KOPT-K1 (cell line): ENCODE results near the gene CEMP1.
A peak's percentile ranks its signal among the peaks of the same experiment; 100 is the strongest.
"Not testable (repeated sequence)": the region's sequence is repeated elsewhere in the genome, so short reads cannot be mapped to it uniquely, and the experiment has no call there.

Experiments
- H3K27ac ChIP-seq: fragments of 200-600 bp; sonication (generic); 2 replicates; pipeline ENCODE4 v1.5.1; 2016; ENCODE audit warnings: antibody characterized with exemption, mild to moderate bottlenecking, low read depth, low read length; ENCODE audit not compliant: poor library complexity, severe bottlenecking
- H3K36me3 ChIP-seq: fragments of 200-600 bp; sonication (generic); 2 replicates; pipeline ENCODE4 v1.5.1; 2017; ENCODE audit warnings: antibody characterized with exemption, mild to moderate bottlenecking, low read length, moderate library complexity; ENCODE audit not compliant: insufficient read depth
- H3K9me3 ChIP-seq: fragments of 200-600 bp; sonication (generic); 2 replicates; pipeline ENCODE4 v1.5.1; 2017; ENCODE audit warnings: antibody characterized with exemption, low read length, mild to moderate bottlenecking; ENCODE audit not compliant: insufficient read depth, poor library complexity, severe bottlenecking

Gene CEMP1

DNA sequence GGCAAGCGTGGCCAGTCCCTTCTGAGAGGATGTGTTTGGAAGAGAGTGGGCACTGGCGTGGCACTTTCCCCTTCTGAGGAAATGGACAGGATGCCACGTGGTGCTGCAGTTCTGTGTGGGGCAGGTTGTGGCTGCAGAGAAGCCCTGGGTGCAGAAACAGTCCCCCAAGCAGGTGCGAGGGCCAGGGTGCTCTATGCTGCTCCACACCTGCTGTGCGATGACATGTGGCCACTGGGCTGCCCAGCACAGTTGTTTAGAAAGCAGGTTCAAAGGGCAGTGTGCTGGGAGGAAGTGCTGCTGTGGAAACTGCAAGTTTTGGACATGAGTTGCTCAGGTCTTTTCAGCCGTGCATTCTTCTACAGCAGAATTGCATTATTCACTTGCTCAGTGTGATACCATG lies 10.2 kb upstream of the CEMP1 start:
- H3K36me3 ChIP-seq, H3K27ac ChIP-seq, H3K9me3 ChIP-seq: not testable (repeated sequence)

DNA sequence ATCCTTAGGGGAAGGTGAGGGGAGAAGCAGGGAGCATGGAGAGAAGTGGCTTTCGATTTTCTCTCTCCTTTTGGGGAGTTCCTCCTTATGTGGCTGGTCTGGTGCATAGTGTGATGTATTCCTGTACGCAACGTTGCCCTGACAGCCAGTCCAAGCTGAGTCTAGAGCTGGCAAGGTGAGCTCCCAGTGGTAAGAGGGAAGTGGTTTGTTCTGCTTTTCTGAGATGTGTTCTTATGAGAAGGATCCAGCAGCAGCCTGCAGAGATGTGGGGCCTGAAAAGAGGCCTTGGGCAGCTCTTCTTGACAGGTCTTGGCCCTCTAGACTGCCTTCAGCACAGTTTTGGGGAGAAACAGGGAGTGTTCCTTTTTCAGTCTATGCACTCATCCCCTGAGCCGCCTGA lies 9.7 kb upstream of the CEMP1 start:
- H3K36me3 ChIP-seq, H3K27ac ChIP-seq, H3K9me3 ChIP-seq: not testable (repeated sequence)

DNA sequence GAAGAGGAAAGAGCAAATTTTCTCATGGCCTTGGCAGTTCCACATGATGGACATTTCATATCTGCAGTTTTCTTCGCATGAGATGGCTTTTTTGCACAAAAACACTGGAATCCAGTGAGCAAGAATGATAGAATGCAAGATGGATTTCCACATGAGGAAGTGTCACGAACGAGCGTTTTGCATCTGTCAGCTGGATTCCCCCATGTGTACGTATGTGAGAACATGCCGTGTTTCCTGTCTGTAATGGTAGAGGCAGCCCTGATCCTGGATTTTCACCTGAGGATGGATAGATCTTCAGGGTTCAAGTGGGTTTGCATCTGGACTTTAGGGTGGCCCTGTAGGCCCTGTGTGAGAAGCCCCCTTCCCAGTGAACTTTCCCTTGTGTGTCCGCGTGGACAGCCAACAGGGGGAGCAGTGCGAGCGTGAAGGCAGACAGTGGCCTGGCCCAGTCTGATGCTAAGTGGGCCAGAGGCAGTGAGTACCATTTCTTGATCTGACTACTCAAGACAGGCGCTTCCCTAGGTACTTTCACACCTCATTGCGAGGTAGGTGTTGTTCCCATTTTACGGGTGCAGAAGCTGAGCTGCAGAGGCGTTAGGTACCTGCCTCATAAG lies 8.7 kb upstream of the CEMP1 start:
- not testable (repeated sequence) for H3K9me3 ChIP-seq, H3K27ac ChIP-seq, H3K36me3 ChIP-seq

DNA sequence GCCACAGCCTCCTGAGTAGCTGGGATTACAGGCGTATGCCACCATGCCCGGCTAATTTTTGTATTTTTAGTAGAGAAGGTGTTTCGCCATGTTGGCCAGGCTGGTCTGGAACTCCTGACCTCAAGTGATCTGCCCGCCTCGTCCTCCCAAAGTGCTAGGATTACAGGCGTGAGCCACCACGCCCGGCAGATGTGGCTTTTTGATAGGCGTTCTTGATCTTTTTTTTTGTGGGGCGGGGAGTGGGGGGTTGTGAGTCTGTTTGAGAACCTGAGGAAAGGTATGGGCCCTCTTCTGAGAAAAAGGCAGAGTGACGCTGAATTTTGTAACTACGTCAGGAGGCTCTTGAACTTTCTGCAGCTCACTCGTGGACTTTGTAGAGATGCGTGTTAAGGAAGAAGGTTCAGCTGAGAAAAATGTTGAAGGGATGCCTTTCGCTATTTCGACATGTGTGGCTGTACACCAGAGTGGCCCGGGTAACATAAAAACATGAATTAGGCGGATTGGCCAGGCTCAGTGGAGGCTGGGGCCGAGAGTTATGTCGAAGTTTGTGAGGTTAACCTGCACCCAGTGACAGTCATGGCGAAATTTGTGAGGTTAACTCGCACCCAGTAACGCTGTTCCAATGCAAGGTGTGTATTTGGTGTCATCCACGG lies 8.1 kb upstream of the CEMP1 start:
- not testable (repeated sequence) for H3K9me3 ChIP-seq, H3K27ac ChIP-seq, H3K36me3 ChIP-seq

DNA sequence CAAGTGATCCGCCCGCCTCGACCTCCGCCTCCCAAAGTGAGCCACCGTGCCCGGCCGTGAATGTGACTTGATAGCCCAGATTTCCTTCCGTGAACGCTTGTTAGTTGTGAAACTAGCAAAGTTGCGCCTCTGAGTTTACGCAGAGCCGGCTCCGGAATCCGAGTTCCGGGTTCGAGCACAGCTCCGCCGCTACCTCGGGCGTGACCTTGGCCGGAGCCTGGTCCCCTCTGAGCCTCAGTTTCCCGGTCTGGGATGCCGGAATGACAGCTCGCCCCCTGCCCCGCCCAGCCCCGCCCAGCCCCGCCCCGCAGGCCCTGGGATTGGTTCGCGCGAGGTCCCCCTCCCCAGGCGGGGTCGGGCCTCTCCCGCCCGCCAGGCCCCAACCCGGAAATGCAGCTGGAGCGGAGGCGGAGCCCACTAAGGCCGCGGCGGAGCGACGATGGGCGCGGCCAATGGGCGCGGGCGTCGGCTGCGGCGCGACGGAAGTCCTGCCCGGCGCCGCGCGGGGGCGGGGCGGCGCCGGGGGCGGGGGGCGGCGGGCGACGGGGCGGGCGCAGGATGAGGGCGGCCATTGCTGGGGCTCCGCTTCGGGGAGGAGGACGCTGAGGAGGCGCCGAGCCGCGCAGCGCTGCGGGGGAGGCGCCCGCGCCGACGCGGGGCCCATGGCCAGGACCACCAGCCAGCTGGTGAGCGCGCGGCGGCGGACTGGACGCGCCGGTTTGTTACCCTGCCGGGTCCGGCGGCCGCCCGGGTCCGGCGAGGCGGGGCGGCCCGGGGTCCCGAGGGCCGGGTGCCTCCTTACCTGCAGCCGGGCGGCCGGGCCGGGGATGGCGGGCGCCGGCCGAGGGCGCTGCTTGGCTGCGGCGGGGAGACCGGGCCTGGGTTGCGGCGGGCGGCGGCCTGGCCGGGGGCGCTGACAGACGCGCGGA lies 6.5 kb upstream of the CEMP1 start, which contains the start of gene PDPK1:
TSS of gene PDPK1 (plus strand) at position 571 of the 929 bp plus-strand sequence. CDS start at position 663, 92 bp downstream.
- Histone ChIP-seq H3K9me3 (no peaks in the 10 kb centered on the region), H3K27ac (peak within 1 kb of the TSS; percentile 53), H3K36me3 (no peaks in the 10 kb centered on the region)

DNA sequence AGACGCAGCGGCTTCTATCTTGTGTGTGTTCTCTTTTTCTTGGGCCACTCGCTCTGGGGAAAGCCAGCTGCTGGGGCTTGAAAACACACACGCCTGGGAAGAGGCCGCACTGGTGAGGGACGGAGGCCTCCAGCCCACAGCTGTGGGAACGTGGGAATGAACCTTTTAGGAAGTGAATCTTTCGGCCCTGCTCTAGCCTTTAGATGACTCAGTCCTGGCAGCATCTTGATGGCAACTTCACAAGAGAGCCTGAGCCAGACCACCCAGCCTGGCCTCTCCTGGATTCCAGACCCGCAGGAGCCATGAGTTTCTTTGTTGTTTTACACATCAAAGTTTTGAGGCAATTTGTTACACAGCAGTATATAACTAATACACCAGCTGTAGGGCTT lies 4.4 kb upstream of the CEMP1 start:
- no peaks in the 10 kb centered on the region for H3K36me3 ChIP-seq
- no peaks in the 10 kb centered on the region for H3K9me3 ChIP-seq
- H3K27ac ChIP-seq, result no peak overlapping the region

DNA sequence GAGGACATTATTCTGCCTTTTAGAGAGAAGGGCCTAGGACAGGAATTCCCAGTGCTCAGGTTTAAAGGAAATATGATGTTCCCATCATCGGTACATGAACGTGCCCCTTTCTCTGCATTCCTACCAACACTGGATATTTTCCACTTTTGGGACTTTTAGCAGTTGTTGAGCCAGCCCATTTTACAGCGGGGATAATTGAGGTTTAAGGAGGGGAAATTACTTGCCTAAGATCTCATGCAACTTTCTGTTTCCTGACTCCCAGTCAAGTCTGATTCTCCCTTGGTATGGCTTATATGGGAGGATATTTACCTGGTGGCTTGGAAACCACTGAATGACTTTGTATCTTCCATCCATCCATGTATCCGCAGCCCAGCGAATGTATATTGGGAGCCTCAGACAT lies 3.1 kb upstream of the CEMP1 start:
- H3K9me3 ChIP-seq, H3K36me3 ChIP-seq, H3K27ac ChIP-seq: not testable (repeated sequence)

DNA sequence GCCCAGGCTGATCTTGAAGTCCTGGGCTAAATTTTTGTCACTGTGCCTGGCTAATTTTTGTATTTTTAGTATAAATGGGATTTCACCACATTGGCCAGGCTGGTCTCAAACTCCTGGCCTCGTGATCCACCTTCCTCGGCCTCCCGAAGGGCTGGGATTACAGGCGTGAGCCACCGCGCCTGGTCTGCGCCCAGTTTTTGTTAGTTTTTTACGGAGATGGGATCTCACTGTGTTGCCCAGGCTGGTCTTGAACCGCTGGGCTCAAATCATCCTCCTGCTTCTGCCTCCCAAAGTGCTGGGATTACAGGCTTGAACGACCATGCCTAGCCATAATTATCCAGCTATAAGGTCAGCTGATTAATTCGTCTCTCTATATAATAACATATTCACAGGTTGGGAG lies 2.7 kb upstream of the CEMP1 start:
- no peak overlapping the region for H3K27ac ChIP-seq
- no peaks in the 10 kb centered on the region for H3K9me3 ChIP-seq
- peaks cover 10% of the 10 kb centered on the region for H3K36me3 ChIP-seq

DNA sequence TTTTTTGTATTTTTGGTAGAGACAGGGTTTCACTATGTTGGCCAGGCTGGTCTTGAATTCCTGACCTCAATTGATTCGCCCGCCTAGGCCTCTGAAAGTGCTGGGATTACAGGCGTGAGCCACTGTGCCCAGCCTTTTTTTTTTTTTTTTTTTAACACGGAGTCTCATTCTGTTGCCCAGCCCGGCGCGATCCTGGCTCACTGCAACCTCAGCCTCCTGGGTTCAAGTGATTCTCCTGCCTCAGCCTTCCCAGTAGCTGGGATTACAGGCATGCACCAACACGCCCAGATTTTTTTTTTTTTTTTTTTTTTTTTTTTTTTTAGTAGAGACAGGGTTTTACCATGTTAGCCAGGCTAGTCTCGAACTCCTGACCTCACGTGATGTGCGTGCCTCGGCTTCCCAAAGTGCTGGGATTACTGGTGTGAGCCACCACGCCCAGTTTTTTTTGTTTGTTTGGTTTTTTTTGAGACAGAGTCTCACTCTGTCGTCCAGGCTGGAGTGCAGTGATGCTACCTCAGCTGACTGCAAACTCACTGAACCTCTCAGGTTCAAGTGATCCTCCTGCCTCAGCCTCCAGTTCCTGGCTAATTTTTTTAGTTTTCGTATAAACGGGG lies 2.0 kb upstream of the CEMP1 start:
- peaks cover 16% of the 10 kb centered on the region for H3K36me3 ChIP-seq
- H3K27ac ChIP-seq, H3K9me3 ChIP-seq: not testable (repeated sequence)

DNA sequence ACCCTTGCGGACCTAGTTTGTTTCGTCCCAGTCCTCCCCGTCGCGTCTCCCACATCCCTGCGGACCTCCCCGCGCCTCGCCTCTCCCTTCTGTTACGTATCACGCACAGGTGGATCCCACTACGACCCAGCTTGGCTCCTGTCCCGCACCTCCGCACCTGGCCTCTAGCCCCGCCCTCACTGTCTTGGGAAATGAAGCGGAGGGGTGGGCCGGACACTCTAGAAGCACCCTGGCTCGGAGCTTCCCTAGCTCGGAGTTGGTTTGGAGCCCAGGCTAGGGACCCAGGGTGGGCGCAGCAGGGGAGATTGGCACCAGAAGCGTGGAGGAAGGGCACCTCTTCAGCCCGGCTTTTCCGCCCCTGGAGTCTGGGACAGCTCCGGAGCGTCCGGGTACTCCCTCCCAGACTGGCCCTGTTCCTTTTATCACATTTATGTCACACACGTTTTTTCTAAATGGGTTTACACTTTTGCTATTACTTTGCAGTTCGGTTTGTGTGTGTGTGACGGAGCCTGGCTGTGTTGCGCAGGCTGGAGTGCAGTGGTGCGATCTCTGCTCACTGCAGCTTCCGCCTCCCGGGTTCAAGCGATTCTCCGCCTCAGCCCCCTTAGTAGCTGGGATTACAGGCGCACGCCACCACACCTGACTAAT lies 1.4 kb upstream of the CEMP1 start:
- H3K27ac ChIP-seq, result peak overlapping the region; percentile 32
- peaks cover 23% of the 10 kb centered on the region for H3K36me3 ChIP-seq
- H3K9me3 ChIP-seq, result no peaks in the 10 kb centered on the region

DNA sequence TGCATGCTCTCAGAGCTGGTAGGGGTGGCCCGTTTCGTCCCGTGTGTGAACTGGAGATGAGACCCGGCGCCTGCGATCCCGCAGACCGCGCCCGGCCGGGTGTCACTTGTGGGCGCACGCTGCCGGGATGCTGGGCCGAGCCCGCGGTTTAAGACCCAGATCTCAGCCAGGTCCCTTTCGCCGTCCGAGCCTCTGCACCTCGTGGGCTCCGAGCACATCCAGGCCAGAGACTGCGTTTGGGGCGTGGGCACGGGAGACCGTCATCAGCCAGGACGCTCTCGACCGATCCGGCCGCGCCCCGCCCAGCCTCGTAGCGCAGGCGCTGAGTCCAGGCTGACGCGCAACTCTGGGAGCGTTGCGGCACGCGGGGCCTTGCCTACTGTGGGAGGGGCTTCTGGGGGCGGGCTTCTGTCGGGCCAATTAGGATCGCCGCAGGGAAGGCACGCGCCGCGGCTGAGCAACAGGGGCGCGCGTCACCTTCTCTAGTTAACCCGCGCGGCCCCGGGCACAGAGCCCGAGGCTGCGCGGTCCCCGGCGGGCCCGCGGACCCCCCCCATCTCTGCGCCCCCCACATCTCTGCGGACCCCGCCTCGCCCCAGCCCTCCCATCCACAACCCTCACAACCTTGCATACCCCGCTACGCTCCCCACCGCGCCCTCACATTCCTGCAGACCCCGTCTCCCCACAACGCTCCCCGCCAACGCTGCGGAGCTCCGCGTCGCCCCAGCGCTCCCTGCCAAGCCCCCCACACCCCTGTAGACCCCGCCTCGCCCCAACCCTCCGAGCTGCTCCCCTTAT lies 687 bp upstream of the CEMP1 start:
- H3K9me3 ChIP-seq, result no peaks in the 10 kb centered on the region
- peak overlapping the region; percentile 32 for H3K27ac ChIP-seq

DNA sequence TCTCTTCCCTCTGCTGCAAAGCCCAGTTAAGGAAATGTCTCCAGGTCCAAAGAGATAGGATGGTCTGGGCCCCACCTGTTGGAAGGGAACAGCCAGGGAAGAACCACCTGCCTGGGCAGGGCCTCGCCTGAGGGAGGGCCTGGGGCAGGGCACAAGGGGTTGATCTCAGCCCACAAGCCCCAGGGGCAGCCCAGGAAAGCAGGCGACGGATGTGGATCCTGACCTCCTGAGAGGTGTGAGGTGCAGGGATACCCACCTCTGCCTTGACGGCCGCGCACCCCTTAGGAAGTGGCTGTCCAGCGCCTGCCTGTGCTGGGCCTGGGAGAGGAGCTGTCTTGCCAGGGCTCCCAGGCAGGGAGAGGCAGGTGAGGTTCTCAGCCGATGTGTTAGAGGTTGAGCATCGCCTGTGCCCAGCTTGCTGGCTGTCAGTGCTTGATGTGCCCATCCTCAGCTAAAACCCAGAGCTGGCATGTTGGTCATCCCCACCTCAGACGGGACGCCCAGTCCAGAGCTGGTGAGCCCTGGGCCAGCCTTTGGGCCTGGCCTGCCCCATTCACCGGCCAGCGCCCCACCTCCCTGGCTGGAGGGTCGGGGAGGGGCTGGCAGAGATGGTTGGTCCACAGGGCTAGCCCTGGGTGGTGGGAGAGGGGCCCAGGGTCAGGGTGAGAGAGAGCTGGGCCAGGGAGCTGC lies 434 bp downstream of the CEMP1 start:
- Histone ChIP-seq H3K36me3 (peaks cover 40% of the 10 kb centered on the region), H3K27ac (no peak overlapping the region), H3K9me3 (no peaks in the 10 kb centered on the region)

More for the DNA sequence above, 687 bp upstream of the CEMP1 start:
- H3K36me3 ChIP-seq, result peaks cover 30% of the 10 kb centered on the region

DNA sequence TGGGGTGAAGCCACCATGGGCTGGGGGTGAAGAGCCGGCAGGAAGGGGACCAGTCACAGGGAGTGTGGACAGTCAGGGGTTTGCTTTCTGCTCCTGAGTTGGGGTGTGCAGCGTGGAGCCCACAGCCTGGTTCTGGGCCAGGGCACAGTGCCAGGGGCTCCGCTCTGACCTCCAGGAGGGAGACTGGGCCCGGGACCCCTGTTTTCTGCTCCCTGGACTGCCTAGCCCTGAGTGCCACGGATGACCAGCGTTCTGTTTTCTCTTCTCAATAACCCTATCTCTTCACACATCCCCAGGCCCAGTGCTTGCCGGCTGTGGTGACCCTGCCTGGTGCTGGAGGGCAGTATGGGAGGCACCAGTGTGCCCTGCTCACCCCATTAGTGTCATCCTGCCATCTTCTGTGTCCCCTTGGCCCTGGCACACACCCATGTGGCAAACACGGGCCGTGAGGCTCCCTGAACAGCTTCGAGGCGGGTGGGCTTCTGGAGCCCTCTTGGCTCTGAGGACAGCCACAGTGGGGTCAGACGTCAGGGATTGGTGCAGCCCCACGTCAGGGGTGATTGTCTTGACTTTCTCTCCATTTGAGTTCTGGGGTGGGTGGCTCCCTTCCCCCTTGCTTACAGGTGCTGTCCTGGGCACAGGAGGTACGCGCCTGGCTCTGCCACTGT lies 1.1 kb downstream of the CEMP1 start:
- no peaks in the 10 kb centered on the region for H3K9me3 ChIP-seq
- H3K27ac ChIP-seq, result no peak overlapping the region
- H3K36me3 ChIP-seq, result peaks cover 43% of the 10 kb centered on the region
